LNCaP clone FGC (cell line): ENCODE results near the gene MED23.

Experiments
- DNase-seq: peaks from one replicate; pipeline ENCODE4 v3.0.0-alpha.2; 2011; ENCODE audit warnings: low read depth
- H3K4me3 ChIP-seq: 2 replicates; pipeline ENCODE4 v1.5.1; 2011; ENCODE audit warnings: mild to moderate bottlenecking, low read depth, low read length, control low read depth
- CTCF ChIP-seq: IDR thresholded peaks from 2 replicates; pipeline ENCODE4 v1.5.1; 2012; ENCODE audit warnings: mild to moderate bottlenecking; ENCODE audit not compliant: control insufficient read depth, insufficient read depth; ENCODE audit errors: extremely low read depth

The MED23 gene

GRCh38 chr6:131636880-131637792 lies 9.1 kb upstream of the MED23 start, which contains the start of gene ENPP3:
Gene ENPP3 (plus strand): TSS chr6:131637302. CDS start chr6:131637385, 83 bp downstream.
- TF ChIP-seq CTCF: no peak
- DNase-seq: no peak

GRCh38 chr6:131635384-131636340 lies 7.6 kb upstream of the MED23 start:
- H3K4me3 ChIP-seq: no peak overlapping the region
- TF ChIP-seq CTCF: no peak
- DNase-seq: no peak

More at GRCh38 chr6:131636880-131637792, 9.1 kb upstream of the MED23 start, which contains the start of gene ENPP3:
- no peak within 1 kb of the TSS for H3K4me3 ChIP-seq

DNA sequence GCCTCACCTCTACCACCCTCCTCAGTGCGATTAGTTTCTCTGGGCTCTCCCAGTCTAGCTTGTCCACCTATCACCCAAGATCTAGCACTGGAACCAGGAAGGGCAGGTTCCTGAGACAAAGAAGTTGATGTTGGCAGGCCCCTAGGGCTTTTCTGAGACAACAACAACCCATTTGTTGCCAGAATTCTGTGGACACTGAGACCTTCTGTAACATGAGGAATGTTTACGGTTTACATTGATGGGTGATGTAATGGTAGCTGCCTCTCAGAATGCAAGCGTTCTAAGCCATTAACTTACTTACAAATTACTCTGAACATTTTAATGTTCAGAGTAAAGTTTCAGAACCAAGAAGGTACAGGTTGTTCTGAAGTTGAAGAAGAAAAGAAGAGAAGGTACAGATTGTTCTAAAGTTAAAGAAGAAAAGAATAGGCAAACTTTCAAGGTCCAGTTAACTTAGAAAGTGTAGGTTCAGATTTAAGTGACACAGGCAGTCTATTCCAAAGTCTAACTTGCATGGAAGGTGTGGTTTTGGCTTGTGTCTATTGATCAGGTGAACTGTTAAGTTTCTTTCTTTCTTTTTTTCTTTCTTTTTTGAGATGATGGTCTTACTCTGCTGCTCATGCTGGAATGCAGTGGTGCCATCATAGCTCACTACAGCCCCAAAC lies 3.7 kb upstream of the MED23 start:
- DNase-seq: peak; percentile 94
- no peak for TF ChIP-seq CTCF
- no peak overlapping the region for H3K4me3 ChIP-seq

- H3K4me3 ChIP-seq: no peak overlapping the region
- no peak for TF ChIP-seq CTCF
- DNase-seq: peak; percentile 97
Observed at GRCh38 chr6:131629651-131630050, 1.6 kb upstream of the MED23 start.

- no peak for TF ChIP-seq CTCF
- peak overlapping the region; percentile 94 for H3K4me3 ChIP-seq
- DNase-seq: no peak
Observed at GRCh38 chr6:131628726-131629125, 684 bp upstream of the MED23 start.

- no peak for DNase-seq
- TF ChIP-seq CTCF: no peak
Observed at GRCh38 chr6:131615275-131615674, 12.8 kb downstream of the MED23 start.

More at GRCh38 chr6:131615275-131615674, 12.8 kb downstream of the MED23 start:
- H3K4me3 ChIP-seq: no peak overlapping the region
